H1 (cell line): ENCODE data around the gene TRIB2. TPM values are rescaled to one million over a fixed set of nuclear protein-coding genes. Genes with fewer than 3 reads are reported as not detected.

Source experiments
- RXRA ChIP-seq: IDR thresholded peaks from 2 replicates; pipeline ENCODE4 v1.6.1; 2011; ENCODE audit warnings: low read depth, mild to moderate bottlenecking, low read length, moderate library complexity; ENCODE audit not compliant: insufficient read depth
- SIRT6 ChIP-seq: IDR thresholded peaks from one replicate; pipeline ENCODE4 v1.7.1; 2012; ENCODE audit warnings: low read length, inconsistent platforms
- TAF7 ChIP-seq: optimal IDR thresholded peaks from 2 replicates; pipeline ENCODE3; 2011; ENCODE audit warnings: low read depth, mild to moderate bottlenecking, inconsistent platforms, low read length, moderate library complexity, borderline replicate concordance
- polyA plus RNA-seq, 7 experiments: library from polyadenylated mRNA; depleted of rRNA in 3 of 7; stranded (reverse) in 5 of 7; unstranded in 2 of 7; fragments of >200 nt in 5 of 7; fragments of 200-250 nt in 2 of 7; gene quantifications; 1 replicate in 5 of 7; 2 replicates in 1 of 7; 4 replicates in 1 of 7; pipeline versions ENCODE4 v1.2.1 to v1.2.3, GENCODE V29; 2011 to 2013; ENCODE audit warnings: missing spikeins in 2 of 7, mixed read lengths in 2 of 7
- total RNA-seq: library from RNA; stranded (reverse); fragmentation: NEBNext Ultra II Directional; extraction: Animal tissue kit (Norgen Biotek cat#: 25700); gene quantifications from 2 replicates; pipeline ENCODE4 v1.2.1, GENCODE V29; 2021

Gene TRIB2
- total and polyA plus RNA-seq, 2 of the 8 experiments (the other 6 are each of a cell fraction or from before 2014, with no cell fraction given), result 40.8 to 57.0 TPM

- no peak for TF ChIP-seq RXRA
- TF ChIP-seq SIRT6, result no peak
- TF ChIP-seq TAF7, result no peak
Measured at GRCh38 chr2:12764849-12765605, 48.3 kb downstream of the TRIB2 start (continued).
